Gastrocnemius medialis (tissue), 4 donors: ENCODE measurements around the gene MED26.

Experiments used
- POLR2A ChIP-seq, 2 donors: fragments of 450-650 bp; IDR thresholded peaks; one replicate each; pipeline ENCODE4 v1.6.1; 2017; ENCODE audit warnings: antibody characterized with exemption in 2 of 2, mild to moderate bottlenecking in 2 of 2, moderate library complexity in 2 of 2
- TF ChIP-seq, protein P1 (sequence below), 5 experiments: fragments of 450-650 bp in 3 of 5; fragments of 200-600 bp in 2 of 5; sonication (generic) in 2 of 5; IDR thresholded peaks in 4 of 5; conservative IDR thresholded peaks in 1 of 5; 1 replicate in 4 of 5; 2 replicates in 1 of 5; pipeline ENCODE4 v1.5.1; 2016 to 2019; ENCODE audit warnings: antibody characterized with exemption in 5 of 5, mild to moderate bottlenecking in 3 of 5, moderate library complexity in 3 of 5

DNA sequence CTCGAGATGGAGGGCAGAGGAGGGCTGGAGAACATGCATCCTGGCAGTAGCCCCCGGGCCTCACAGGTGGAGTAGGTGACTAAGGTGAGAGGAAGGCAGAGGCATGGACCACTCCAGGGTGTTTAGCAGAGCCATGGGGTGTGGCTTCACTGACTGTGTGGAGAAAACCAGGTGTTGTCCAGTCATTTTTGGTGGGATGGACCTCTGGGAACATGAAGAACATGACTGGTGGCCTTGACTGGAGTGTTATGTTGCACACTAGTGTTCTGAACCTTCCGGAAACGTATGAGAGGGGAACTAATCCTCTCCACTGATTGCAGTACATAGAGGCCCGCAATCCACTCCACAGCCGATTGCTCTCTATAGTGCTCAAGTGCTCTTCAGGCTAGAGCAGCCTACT, 16.9 kb downstream of the MED26 start:
- TF ChIP-seq, protein P1, sequence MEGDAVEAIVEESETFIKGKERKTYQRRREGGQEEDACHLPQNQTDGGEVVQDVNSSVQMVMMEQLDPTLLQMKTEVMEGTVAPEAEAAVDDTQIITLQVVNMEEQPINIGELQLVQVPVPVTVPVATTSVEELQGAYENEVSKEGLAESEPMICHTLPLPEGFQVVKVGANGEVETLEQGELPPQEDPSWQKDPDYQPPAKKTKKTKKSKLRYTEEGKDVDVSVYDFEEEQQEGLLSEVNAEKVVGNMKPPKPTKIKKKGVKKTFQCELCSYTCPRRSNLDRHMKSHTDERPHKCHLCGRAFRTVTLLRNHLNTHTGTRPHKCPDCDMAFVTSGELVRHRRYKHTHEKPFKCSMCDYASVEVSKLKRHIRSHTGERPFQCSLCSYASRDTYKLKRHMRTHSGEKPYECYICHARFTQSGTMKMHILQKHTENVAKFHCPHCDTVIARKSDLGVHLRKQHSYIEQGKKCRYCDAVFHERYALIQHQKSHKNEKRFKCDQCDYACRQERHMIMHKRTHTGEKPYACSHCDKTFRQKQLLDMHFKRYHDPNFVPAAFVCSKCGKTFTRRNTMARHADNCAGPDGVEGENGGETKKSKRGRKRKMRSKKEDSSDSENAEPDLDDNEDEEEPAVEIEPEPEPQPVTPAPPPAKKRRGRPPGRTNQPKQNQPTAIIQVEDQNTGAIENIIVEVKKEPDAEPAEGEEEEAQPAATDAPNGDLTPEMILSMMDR (IDR thresholded peaks at IDR 0.05 in 4 of 5, conservative IDR thresholded peaks at IDR 0.05 in 1 of 5), result no peak
- TF ChIP-seq POLR2A (IDR thresholded peaks at IDR 0.05), result no peak
